CD4-positive, alpha-beta memory T cell (primary cell): ENCODE results near the gene LRRC10B. TPM values are rescaled to one million over a fixed set of nuclear protein-coding genes. Genes with fewer than 3 reads are reported as not detected.

Experiments used
- CTCF ChIA-PET: fragments of 350-600 bp; sonication (Branson Sonifier 250); formaldehyde crosslinking; loops from one replicate; lab custom pipeline; 2021; ENCODE audit warnings: inconsistent platforms; ENCODE audit not compliant: partially characterized antibody; lab: Charles Lee
- POLR2A ChIA-PET: fragments of 350-600 bp; sonication (Branson Sonifier 250); formaldehyde crosslinking; loops from one replicate; lab custom pipeline; 2021; ENCODE audit not compliant: partially characterized antibody; lab: Charles Lee
- DNase-seq, 5 donors: peaks; one replicate each; pipeline versions ENCODE4 v3.0.0 to v3.0.0-alpha.2; 2020 to 2022; ENCODE audit warnings: mixed read lengths in 1 of 5
- H3K27ac ChIP-seq: one replicate; pipeline ENCODE4 v1.7.0; 2013; ENCODE audit warnings: low read depth, low read length
- H3K27me3 ChIP-seq: 2 replicates; pipeline ENCODE4 v1.7.0; 2013; ENCODE audit warnings: mild to moderate bottlenecking, low read length, moderate library complexity; ENCODE audit not compliant: insufficient read depth
- H3K36me3 ChIP-seq: 2 replicates; pipeline ENCODE4 v1.7.0; 2013; ENCODE audit warnings: mild to moderate bottlenecking, low read length, moderate library complexity; ENCODE audit not compliant: insufficient read depth
- H3K4me1 ChIP-seq: 2 replicates; pipeline ENCODE4 v1.7.0; 2013; ENCODE audit warnings: mild to moderate bottlenecking, low read length, moderate library complexity; ENCODE audit not compliant: insufficient read depth
- H3K4me3 ChIP-seq, 2 donors: one replicate each; pipeline ENCODE4 v1.7.0; 2013; ENCODE audit warnings: low read length in 2 of 2, mild to moderate bottlenecking in 1 of 2
- H3K9me3 ChIP-seq, 2 donors: one replicate each; pipeline ENCODE4 v1.7.0; 2013; ENCODE audit warnings: low read length in 2 of 2, control low read depth in 1 of 2; ENCODE audit not compliant: control insufficient read depth in 1 of 2
- H3K27ac Mint-ChIP-seq, 7 donors: one replicate each; pipeline ENCODE4 v1.8.0; 2020 to 2021; ENCODE audit warnings: mixed read lengths in 7 of 7, mild to moderate bottlenecking in 6 of 7, inconsistent platforms in 3 of 7, moderate library complexity in 3 of 7
- H3K27me3 Mint-ChIP-seq, 2 donors: one replicate each; pipeline ENCODE4 v1.8.0; 2020 to 2021; ENCODE audit warnings: mixed read lengths in 2 of 2
- H3K36me3 Mint-ChIP-seq, 2 donors: one replicate each; pipeline ENCODE4 v1.8.0; 2020 to 2021; ENCODE audit warnings: mixed read lengths in 2 of 2, inconsistent platforms in 1 of 2, mild to moderate bottlenecking in 1 of 2
- H3K4me1 Mint-ChIP-seq, 4 donors: one replicate each; pipeline ENCODE4 v1.8.0; 2020 to 2021; ENCODE audit warnings: mixed read lengths in 4 of 4, mild to moderate bottlenecking in 1 of 4
- H3K4me3 Mint-ChIP-seq, 8 donors: one replicate each; pipeline ENCODE4 v1.8.0; 2020 to 2021; ENCODE audit warnings: mixed read lengths in 8 of 8, mild to moderate bottlenecking in 7 of 8, moderate library complexity in 6 of 8, inconsistent platforms in 3 of 8
- H3K9me3 Mint-ChIP-seq, 8 donors: one replicate each; pipeline ENCODE4 v1.8.0; 2020 to 2021; ENCODE audit warnings: mixed read lengths in 8 of 8, mild to moderate bottlenecking in 5 of 8, inconsistent platforms in 3 of 8, moderate library complexity in 1 of 8
- intact Hi-C: fragments of 100-400 bp; cut with micrococcal nuclease; formaldehyde crosslinking; loops from one replicate; pipeline ENCODE4 v1.15.1; 2023
- polyA plus RNA-seq, 2 donors: library from polyadenylated mRNA; unstranded; fragments of 300-500 nt; fragmentation: Illumina TruSeq; gene quantifications; one replicate each; pipeline ENCODE4 v1.2.3, GENCODE V29; 2021
- total RNA-seq, 2 experiments: library from RNA; stranded (reverse); gene quantifications; one replicate each; pipeline ENCODE4 v1.2.3, GENCODE V29; 2021

Gene LRRC10B
- total and polyA plus RNA-seq, 4 experiments from 2014 or later = not detected

DNA sequence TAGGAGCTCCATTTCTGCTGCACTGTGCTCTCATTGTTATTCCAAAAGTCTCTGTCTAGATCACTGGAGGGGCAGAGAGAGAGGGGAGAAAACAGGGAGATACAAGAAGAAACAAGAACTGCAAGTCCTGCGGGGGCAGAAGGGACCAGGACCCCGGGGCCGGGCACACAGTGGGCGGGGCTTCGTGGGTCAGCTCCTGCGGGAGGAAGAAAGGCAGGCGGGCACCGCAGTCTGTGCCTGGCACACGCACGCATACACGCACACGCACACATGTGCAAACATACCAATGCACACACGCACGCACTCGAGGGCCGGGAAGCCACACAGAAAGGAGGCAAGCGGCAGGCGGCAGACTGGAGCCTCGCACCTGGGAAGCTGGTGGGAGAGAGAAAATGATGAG, 38.7 kb downstream of the LRRC10B start:
- no peak overlapping the region for H3K27ac Mint-ChIP-seq
- H3K9me3 ChIP-seq = no peaks in the 10 kb centered on the region
- peaks cover 0 to 3% of the 10 kb centered on the region in 2 donors for H3K36me3 Mint-ChIP-seq
- no peak overlapping the region for H3K4me3 ChIP-seq
- no peaks in the 10 kb centered on the region for H3K4me1 Mint-ChIP-seq
- intact Hi-C loops = no loop called here
- CTCF ChIA-PET = interaction anchor here (0.6 kb wide), 1 partner anchor 344 kb away, joined by 3 read pairs; the partner anchor contains the start of gene PGA3
- no peaks in the 10 kb centered on the region for H3K9me3 Mint-ChIP-seq
- POLR2A ChIA-PET = no interaction called here
- no peak overlapping the region for H3K27ac ChIP-seq
- H3K27me3 Mint-ChIP-seq = peaks cover 5 to 28% of the 10 kb centered on the region in 2 donors
- DNase-seq = no peak
- H3K4me1 ChIP-seq = no peaks in the 10 kb centered on the region
- no peaks in the 10 kb centered on the region for H3K36me3 ChIP-seq
- H3K4me3 Mint-ChIP-seq = no peak overlapping the region
- H3K27me3 ChIP-seq = no peaks in the 10 kb centered on the region

DNA sequence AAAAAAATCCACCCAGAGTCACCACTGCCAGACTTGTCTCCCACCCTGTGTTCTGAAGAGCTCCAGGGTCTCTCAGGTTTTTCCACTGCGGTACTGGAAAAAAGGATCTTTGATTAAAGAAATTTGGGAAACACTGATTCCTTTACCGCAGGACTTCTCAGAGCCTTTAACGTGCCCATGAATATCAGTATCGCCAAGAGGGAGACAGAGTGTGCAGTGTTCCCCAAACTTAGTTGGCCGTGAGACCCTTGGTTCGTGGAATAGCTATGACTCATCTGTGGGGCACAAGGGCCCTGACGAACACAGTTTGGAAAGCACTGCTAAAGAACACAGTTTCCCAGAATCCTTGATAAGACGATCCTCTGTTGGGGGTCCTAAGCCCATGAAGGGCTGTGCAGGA, 40.6 kb downstream of the LRRC10B start:
- Mint-ChIP-seq H3K27ac (no peak overlapping the region), H3K36me3 (peaks cover 0 to under 1% of the 10 kb centered on the region in 2 donors), H3K4me3 (no peak overlapping the region), H3K27me3 (peaks cover 12 to 40% of the 10 kb centered on the region in 2 donors), H3K9me3 (peaks cover 0 to under 1% (median 0%) of the 10 kb centered on the region in 8 donors), H3K4me1 (peaks cover under 1 to 9% (median 2%) of the 10 kb centered on the region in 4 donors)
- ChIA-PET POLR2A (no interaction called here), CTCF (no interaction called here)
- H3K27me3 ChIP-seq = no peaks in the 10 kb centered on the region
- no peak overlapping the region for H3K4me3 ChIP-seq
- no peaks in the 10 kb centered on the region for H3K36me3 ChIP-seq
- intact Hi-C loops = no loop called here
- no peak for DNase-seq
- H3K4me1 ChIP-seq = no peaks in the 10 kb centered on the region
- no peak overlapping the region for H3K27ac ChIP-seq
- no peaks in the 10 kb centered on the region for H3K9me3 ChIP-seq

DNA sequence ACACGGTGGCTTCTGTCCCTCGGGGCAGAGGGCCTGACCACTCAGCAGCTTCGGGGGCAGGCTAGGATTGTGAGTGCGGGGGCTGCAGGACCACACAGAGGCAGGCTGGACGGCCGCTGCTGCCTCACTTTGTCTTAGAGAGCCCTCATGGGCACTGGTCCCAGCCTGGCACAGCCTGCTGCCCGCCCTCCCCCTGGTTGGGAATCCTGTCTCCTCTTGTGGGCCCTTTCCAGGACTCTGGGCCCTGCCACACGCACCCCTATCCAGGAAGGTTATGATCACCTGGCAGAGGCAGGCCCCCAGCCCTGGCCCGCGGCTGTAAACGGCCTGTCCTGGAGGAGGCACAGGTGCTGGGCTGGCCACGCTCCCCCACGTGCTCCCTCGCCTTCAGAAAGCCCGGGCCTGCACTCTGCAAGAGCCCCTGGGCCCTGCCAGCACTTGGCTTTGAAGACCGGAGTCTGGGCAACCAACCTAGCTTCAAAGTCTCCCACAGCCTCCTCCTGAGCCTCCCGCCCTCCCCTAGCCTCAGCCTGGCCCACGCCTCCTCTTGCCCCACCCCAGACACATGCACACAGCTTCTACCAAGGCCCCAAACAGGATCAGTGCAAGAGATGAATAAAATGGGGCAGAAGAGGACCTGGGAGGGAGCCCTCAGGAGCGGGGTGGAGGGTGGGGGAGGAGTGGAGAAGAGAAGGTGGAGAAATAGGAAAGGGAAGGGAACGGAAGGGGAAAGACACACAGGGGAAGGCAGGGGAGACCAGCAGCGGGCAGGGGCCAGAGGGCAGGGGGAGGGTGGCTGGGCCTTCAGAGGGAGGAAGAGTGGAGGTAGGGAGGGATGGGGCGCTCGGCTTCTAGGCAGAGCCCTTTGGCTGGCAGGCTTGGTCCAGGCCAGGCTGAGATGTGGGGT, 41.4 kb downstream of the LRRC10B start:
- H3K36me3 Mint-ChIP-seq = no peaks in the 10 kb centered on the region
- Histone ChIP-seq H3K9me3 (no peaks in the 10 kb centered on the region), H3K36me3 (no peaks in the 10 kb centered on the region), H3K27ac (no peak overlapping the region), H3K4me1 (no peaks in the 10 kb centered on the region), H3K4me3 (no peak overlapping the region), H3K27me3 (peaks cover 5% of the 10 kb centered on the region)
- peaks cover 16 to 45% of the 10 kb centered on the region in 2 donors for H3K27me3 Mint-ChIP-seq
- DNase-seq = no peak
- ChIA-PET POLR2A (no interaction called here), CTCF (no interaction called here)
- no peak overlapping the region for H3K4me3 Mint-ChIP-seq
- intact Hi-C loops = no loop called here
- peaks cover 0 to 2% (median 0%) of the 10 kb centered on the region in 8 donors for H3K9me3 Mint-ChIP-seq
- H3K4me1 Mint-ChIP-seq = peaks cover 5 to 15% (median 6%) of the 10 kb centered on the region in 4 donors
- H3K27ac Mint-ChIP-seq = no peak overlapping the region

DNA sequence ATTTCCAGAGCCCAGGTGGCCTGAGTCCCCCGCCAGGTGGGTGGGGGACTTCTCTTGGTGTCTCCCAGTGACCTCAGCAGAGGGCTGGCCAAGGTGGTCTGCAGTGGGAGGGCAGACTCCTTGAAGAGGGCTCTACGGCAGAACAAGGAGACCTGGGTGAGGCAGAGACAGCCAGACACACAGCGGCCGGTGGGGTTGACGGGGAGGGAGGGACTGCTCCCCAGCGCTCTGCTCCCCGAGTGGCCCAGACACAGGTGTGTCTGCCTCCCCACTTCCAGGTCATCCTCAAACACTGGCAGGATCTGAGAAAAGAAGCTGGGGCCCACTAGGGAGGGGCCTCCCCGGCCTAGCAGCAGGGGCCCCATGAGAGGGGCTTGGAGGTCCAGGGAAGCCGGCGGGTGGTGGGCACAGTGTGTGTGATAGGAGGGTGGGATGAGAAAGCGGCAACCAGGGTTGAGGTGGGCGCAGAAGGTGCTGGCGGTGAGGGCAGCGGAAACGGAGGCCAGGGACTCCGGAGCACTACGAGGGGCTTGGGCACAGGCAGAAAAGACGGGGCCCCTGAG, 42.2 kb downstream of the LRRC10B start:
- peaks cover 7% of the 10 kb centered on the region for H3K27me3 ChIP-seq
- no peak overlapping the region for H3K4me3 ChIP-seq
- H3K36me3 ChIP-seq = no peaks in the 10 kb centered on the region
- Mint-ChIP-seq H3K9me3 (peaks cover 0 to 4% (median 0%) of the 10 kb centered on the region in 8 donors), H3K27ac (peak overlapping the region in 1 of 7 donors; percentile 65), H3K4me1 (peaks cover 5 to 15% (median 6%) of the 10 kb centered on the region in 4 donors), H3K4me3 (no peak overlapping the region), H3K27me3 (peaks cover 17 to 43% of the 10 kb centered on the region in 2 donors), H3K36me3 (no peaks in the 10 kb centered on the region)
- ChIA-PET POLR2A (no interaction called here), CTCF (no interaction called here)
- H3K4me1 ChIP-seq = no peaks in the 10 kb centered on the region
- DNase-seq = no peak
- intact Hi-C loops = no loop called here
- no peak overlapping the region for H3K27ac ChIP-seq
- H3K9me3 ChIP-seq = no peaks in the 10 kb centered on the region

DNA sequence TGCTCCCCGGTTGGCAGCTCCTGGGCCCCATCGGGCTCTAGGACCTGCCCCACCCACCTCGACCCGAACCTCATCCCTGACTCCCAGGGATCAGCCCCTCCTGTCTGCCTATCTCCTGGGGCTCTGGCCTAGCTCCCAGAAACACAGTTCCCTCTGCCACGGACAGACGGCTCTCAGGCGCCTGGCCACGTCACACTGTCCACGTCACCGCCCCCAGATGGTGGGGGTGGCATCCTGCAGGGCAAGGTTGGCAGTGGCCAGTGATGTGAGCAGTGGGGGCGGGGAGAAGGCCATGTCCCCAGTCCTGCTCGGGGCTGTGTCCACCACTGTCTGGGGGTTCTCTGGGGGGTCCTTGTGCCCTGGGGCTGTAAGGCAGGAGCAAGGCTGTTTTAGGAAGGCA, 43.1 kb downstream of the LRRC10B start:
- peaks cover 0 to 6% (median 0%) of the 10 kb centered on the region in 8 donors for H3K9me3 Mint-ChIP-seq
- H3K27me3 Mint-ChIP-seq = peaks cover 24 to 51% of the 10 kb centered on the region in 2 donors
- no peak overlapping the region for H3K27ac Mint-ChIP-seq
- DNase-seq = no peak
- no peaks in the 10 kb centered on the region for H3K36me3 ChIP-seq
- no peaks in the 10 kb centered on the region for H3K9me3 ChIP-seq
- intact Hi-C loops = no loop called here
- CTCF ChIA-PET = no interaction called here
- no peak overlapping the region for H3K27ac ChIP-seq
- H3K27me3 ChIP-seq = peaks cover 13% of the 10 kb centered on the region
- no peak overlapping the region for H3K4me3 Mint-ChIP-seq
- POLR2A ChIA-PET = no interaction called here
- peaks cover 5 to 15% (median 6%) of the 10 kb centered on the region in 4 donors for H3K4me1 Mint-ChIP-seq
- H3K4me1 ChIP-seq = no peaks in the 10 kb centered on the region
- H3K36me3 Mint-ChIP-seq = no peaks in the 10 kb centered on the region
- no peak overlapping the region for H3K4me3 ChIP-seq

DNA sequence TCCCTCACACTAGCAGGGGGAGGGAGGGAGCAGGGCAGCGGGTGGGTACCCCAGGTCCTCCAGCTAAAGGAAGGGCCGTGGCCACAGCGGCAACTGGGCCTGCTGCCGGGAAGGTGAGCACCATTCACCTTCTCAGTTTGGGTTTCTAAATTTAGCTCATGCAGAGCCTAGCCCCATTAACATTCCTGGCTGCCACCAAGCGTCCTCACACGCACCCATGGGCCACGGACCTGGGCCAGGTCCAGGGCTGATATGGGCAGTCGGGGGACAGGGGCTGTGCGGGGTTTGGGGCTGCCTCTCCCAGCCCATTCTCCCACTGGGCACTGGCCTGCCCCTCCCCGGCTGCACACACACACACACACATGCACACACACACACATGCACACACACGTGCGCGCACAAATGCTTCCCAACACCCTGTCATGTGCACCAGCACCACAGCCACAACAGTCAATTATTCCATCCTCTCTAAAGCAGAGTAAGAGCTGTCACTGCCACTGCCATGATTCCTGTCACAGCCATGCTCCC, 43.6 kb downstream of the LRRC10B start:
- Mint-ChIP-seq H3K4me1 (peaks cover 5 to 15% (median 6%) of the 10 kb centered on the region in 4 donors), H3K27me3 (peaks cover 28 to 53% of the 10 kb centered on the region in 2 donors), H3K4me3 (no peak overlapping the region), H3K9me3 (peaks cover 0 to 7% (median 0%) of the 10 kb centered on the region in 8 donors), H3K27ac (no peak overlapping the region), H3K36me3 (no peaks in the 10 kb centered on the region)
- CTCF ChIA-PET = no interaction called here
- Histone ChIP-seq H3K9me3 (no peaks in the 10 kb centered on the region), H3K27me3 (peaks cover 13% of the 10 kb centered on the region), H3K27ac (no peak overlapping the region), H3K36me3 (no peaks in the 10 kb centered on the region), H3K4me3 (no peak overlapping the region), H3K4me1 (no peaks in the 10 kb centered on the region)
- POLR2A ChIA-PET = no interaction called here
- no peak for DNase-seq
- intact Hi-C loops = no loop called here
